Right atrium auricular region (tissue), 2 donors: ENCODE measurements around the gene SLC25A34. TPM values are rescaled to one million over a fixed set of nuclear protein-coding genes. Genes with fewer than 3 reads are reported as not detected.
A peak's percentile ranks its signal among the peaks of the same experiment; 100 is the strongest.

Experiments used
- DNase-seq: peaks from one replicate; pipeline ENCODE4 v3.0.0-alpha.2; 2019; ENCODE audit warnings: low spot score
- H3K27ac ChIP-seq, 2 donors: fragments of 200-600 bp; sonication (generic); 1 replicate in 1 of 2; 2 replicates in 1 of 2; pipeline ENCODE4 v1.5.1; 2016 to 2019
- H3K27me3 ChIP-seq, 2 donors: fragments of 200-600 bp; sonication (generic); one replicate each; pipeline versions ENCODE4 v1.5.1 to v1.6.0; 2017 to 2019
- H3K36me3 ChIP-seq: fragments of 200-600 bp; sonication (generic); one replicate; pipeline ENCODE4 v1.5.1; 2016
- H3K4me1 ChIP-seq, 2 donors: fragments of 200-600 bp; sonication (generic); one replicate each; pipeline versions ENCODE4 v1.5.1 to v1.6.0; 2017 to 2019
- H3K4me3 ChIP-seq, 2 donors: fragments of 200-600 bp; sonication (generic); 1 replicate in 1 of 2; 2 replicates in 1 of 2; pipeline ENCODE4 v1.5.1; 2017 to 2019; ENCODE audit warnings: mild to moderate bottlenecking in 1 of 2, moderate library complexity in 1 of 2
- H3K9me3 ChIP-seq, 2 donors: fragments of 200-600 bp; sonication (generic); one replicate each; pipeline ENCODE4 v1.5.1; 2019
- CTCF ChIP-seq, 2 donors: fragments of 200-600 bp; sonication (generic); IDR thresholded peaks; one replicate each; pipeline ENCODE4 v1.5.1; 2019; ENCODE audit warnings: antibody characterized with exemption in 2 of 2
- total RNA-seq, 2 donors: library from RNA; depleted of rRNA; stranded (reverse); fragments of >200 nt; gene quantifications; one replicate each; pipeline ENCODE4 v1.1.0, GENCODE V29; 2016

Gene SLC25A34
- total RNA-seq, 2 donors from 2014 or later = 4.2 to 16.1 TPM

DNA sequence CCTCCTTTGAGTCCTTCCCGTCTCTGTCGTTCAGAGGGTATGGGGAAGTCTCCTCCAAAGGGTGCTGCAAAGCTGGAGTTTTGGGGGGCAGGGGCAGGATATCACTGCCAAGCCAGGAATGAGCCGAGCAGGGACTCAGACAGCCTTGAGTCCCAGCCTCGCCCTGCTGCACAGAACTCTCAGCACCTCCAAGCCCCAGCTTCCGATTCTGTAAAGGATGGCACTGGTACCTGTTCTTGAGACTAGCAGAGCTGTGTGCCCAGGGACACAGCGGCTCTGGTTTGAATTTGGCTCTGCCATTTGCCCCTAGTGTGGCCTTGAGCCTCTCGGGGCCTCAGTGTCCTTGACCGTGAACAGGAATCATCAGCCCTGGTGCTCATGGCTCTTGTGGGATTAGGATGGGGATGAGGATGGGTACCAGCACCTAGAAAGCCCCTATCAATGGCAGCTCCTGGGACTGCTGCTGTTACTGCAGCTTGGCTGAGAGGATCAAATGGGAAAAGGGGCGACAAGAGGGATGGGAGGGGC lies 21.0 kb downstream of the SLC25A34 start:
- Histone ChIP-seq H3K4me1 (peaks cover 0 to 54% of the 10 kb centered on the region in 2 donors), H3K4me3 (no peak overlapping the region)

DNA sequence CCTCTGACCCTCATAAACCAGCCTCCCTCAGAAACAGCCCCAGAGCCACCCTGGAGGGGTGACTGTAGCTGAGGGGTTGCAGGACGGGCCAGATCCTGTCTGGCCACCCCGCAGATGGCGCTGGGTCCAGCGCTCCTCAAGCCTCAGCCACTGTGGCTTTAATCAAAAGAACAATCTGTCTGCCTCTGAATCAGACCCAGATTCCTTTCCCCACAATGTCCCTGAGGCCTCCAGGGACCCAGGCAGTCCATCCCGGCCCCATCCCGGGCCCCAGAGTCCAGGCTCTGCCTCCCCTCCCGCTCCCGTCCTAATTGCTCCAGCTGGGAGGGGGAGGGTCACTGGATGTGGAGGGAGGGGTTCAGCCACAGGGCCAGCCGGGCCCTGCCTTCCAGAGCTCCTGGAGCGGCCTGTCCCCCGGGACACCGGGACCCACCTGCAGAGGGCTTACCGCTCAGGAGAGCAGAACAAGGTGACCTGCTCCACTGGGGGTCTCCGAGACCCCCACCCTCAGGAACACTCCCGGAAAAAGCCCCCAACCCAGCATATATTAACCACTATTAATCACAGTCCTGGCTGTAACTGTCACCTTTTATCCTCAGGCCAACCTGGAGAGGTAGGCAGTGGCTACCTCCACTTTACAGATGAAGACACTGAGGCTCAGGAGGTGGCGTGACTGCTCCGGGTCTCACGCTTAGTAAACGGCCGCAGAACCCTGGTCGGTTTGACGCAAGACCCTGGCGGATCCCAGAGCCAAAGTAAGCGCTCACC lies 21.7 kb downstream of the SLC25A34 start:
- H3K36me3 ChIP-seq = no peaks in the 10 kb centered on the region
- peak overlapping the region; percentile 86 to 91 for H3K27ac ChIP-seq
- DNase-seq = no peak
- H3K4me1 ChIP-seq = peaks cover 0 to 61% of the 10 kb centered on the region in 2 donors
- no peak for TF ChIP-seq CTCF (IDR thresholded peaks at IDR 0.05)
- no peaks in the 10 kb centered on the region for H3K9me3 ChIP-seq
- H3K27me3 ChIP-seq = no peaks in the 10 kb centered on the region
- H3K4me3 ChIP-seq = peak overlapping the region; percentile 79 to 81

More for the DNA sequence above, 21.0 kb downstream of the SLC25A34 start:
- H3K9me3 ChIP-seq = no peaks in the 10 kb centered on the region
- no peak for TF ChIP-seq CTCF (IDR thresholded peaks at IDR 0.05)
- no peak for DNase-seq
- no peaks in the 10 kb centered on the region for H3K27me3 ChIP-seq
- no peaks in the 10 kb centered on the region for H3K36me3 ChIP-seq
- H3K27ac ChIP-seq = peak overlapping the region; percentile 86 to 91

- Histone ChIP-seq H3K4me3 (peak within 1 kb of the TSS; percentile 79 to 81), H3K27me3 (no peaks in the 10 kb centered on the region), H3K4me1 (peaks cover 0 to 68% of the 10 kb centered on the region in 2 donors), H3K9me3 (no peaks in the 10 kb centered on the region), H3K36me3 (no peaks in the 10 kb centered on the region), H3K27ac (peak within 1 kb of the TSS; percentile 86 to 91)
- TF ChIP-seq CTCF (IDR thresholded peaks at IDR 0.05) = no peak
- DNase-seq = no peak
Observed at GRCh38 chr1:15758343-15758931, 22.4 kb downstream of the SLC25A34 start, which contains the start of gene FBLIM1. FBLIM1 (plus strand) TSS chr1:15758795; CDS start chr1:15764984, 6,189 bp downstream.

DNA sequence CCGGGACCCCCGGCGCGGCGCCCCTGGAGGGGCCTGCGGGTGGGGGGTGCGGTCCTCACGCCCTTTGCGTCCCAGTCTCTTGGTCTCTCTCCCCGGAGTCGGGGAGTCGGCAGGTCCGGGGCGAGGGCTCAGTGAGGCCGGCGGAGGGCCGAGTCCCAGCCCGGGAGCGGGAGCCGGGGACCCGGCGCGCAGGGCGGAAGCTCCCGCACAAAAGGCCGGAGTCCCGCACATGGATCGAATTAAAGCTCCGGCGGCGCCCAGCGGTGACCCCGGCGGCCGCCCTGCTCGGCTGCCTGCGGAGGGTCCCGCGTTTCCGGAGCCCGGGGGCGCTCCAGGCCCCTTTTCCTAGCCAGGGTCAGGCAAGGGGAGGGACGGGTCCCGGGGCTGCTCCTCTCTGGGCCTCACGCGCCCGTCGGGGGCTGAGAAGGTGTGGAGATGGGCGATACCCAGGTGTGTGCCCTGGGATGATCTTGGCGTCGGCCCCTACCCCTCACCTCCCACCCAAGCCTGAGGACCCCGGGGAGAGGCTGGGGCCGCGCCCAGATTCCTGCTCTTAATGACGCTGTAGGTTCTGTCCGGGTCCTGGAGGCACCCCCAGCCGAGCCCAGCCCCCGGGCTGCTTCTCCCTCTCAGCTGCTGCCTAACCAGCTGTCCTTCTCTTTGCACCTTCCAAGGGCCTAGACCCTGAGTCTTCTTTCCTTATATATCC lies 23.0 kb downstream of the SLC25A34 start:
- Histone ChIP-seq H3K4me3 (peak overlapping the region; percentile 79 to 81), H3K27me3 (no peaks in the 10 kb centered on the region), H3K36me3 (no peaks in the 10 kb centered on the region), H3K4me1 (peaks cover 0 to 74% of the 10 kb centered on the region in 2 donors), H3K27ac (peak overlapping the region; percentile 86 to 91), H3K9me3 (no peaks in the 10 kb centered on the region)
- TF ChIP-seq CTCF (IDR thresholded peaks at IDR 0.05) = no peak
- no peak for DNase-seq

DNA sequence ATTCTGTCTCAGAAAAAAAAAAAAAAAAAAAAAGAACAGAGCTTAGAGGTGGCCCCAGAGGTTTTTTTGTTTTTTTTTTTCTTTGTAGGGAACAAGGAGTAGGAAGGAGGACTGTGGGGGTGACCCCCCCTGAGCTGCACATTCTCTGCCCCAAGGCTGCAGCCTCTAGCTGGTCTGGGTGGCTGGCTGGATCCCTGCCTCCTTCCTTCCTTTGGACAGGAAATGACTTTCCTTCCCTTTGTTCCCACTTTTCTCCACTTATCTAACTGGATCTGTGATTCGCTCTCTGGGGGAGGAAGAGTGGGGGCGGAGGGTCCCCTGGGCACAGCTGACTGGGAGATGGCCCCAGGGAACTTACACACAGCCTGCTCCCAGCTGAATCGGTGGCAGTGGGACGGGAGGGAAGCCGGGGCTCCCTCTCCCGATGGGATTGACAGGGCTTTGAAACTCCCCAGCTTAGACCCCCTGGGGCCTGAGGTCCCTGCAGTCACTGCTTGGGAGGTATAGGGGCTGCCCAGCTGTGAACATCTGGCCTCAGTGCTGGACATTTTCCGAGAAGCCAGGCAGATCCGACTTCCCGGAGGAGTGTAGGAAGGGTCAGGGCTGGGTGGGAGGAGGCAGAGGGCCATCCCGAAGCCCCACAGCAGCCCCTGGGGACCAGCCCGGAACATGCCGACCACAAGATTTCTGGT lies 24.6 kb downstream of the SLC25A34 start:
- Histone ChIP-seq H3K27ac (peak overlapping the region; percentile 86 to 91), H3K9me3 (no peaks in the 10 kb centered on the region), H3K4me1 (peaks cover 0 to 86% of the 10 kb centered on the region in 2 donors), H3K4me3 (peak overlapping the region; percentile 20 to 81), H3K27me3 (no peaks in the 10 kb centered on the region), H3K36me3 (peaks cover 12% of the 10 kb centered on the region)
- DNase-seq = no peak
- TF ChIP-seq CTCF (IDR thresholded peaks at IDR 0.05) = no peak
